T1000 (cell line): Measurements from ENCODE around the gene ODF2L.

Experiments
- DNase-seq: peaks from one replicate; lab custom pipeline; 2025; ENCODE audit warnings: mixed read lengths; lab: John Stamatoyannopoulos, UW

ODF2L gene, protein sequence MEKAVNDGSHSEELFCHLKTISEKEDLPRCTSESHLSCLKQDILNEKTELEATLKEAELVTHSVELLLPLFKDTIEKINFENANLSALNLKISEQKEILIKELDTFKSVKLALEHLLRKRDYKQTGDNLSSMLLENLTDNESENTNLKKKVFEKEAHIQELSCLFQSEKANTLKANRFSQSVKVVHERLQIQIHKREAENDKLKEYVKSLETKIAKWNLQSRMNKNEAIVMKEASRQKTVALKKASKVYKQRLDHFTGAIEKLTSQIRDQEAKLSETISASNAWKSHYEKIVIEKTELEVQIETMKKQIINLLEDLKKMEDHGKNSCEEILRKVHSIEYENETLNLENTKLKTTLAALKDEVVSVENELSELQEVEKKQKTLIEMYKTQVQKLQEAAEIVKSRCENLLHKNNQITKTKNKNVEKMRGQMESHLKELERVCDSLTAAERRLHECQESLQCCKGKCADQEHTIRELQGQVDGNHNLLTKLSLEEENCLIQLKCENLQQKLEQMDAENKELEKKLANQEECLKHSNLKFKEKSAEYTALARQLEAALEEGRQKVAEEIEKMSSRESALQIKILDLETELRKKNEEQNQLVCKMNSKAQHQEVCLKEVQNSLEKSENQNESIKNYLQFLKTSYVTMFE

DNA sequence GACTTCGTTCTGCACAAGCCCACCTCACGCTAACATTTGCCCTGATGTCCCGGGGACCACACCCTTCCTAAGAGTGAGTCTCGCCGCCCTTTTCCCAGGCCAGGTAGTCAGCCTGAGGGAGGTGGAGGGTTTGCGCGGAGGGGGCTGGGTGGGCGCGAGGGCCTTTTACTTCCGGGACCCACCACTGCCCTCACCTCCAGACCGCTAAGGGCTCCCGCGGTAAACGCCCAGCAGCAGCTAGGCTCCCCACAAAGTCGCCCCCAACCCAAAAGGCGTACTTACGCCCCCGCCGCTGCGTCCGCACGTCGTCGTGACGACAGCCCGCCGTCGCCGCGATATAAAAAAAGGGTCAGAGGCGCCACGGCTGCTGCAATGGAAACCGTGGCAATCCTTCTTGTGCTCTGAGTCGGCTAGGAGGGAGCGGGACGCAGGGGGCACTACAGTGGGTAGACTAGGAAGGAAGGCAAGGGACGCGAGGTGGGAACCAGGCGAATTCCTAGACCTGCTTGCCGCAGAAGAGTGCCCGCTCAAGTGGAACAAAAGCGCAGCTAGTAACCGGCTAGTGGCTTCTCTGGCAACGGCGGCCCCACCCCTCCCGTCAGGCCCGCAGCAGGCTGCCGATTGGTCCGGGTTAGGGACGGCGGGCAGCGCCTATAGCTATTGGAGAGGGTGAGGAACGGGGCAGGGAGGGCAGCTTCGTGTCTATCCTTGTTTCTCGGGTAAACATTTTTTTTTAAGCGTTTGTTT, at the start of gene ODF2L:
Gene ODF2L (minus strand): TSS at position 573 of the 747 bp plus-strand sequence. CDS start 9,296 bp downstream, outside the sequence.
- DNase-seq, result peak; percentile 74

DNA sequence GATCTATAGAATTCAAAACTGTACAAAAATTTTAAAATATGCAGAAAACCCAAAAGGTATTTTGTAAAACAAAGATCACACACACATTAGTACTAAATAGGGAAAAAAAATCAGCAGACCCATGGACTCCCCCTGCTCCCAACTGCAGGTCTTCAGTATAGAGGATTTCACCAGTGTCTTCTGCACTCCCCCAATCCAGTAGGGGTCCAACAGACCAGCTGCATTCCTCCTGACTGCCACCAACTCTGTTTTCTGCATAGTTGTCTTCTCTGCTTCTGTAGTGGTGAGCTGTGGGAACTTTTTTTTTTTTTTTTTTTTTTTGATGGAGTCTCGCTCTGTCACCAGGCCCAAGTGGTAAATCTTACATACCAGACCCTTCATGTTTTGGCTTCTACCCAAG, 49.8 kb upstream of the ODF2L start:
- no peak for DNase-seq

DNA sequence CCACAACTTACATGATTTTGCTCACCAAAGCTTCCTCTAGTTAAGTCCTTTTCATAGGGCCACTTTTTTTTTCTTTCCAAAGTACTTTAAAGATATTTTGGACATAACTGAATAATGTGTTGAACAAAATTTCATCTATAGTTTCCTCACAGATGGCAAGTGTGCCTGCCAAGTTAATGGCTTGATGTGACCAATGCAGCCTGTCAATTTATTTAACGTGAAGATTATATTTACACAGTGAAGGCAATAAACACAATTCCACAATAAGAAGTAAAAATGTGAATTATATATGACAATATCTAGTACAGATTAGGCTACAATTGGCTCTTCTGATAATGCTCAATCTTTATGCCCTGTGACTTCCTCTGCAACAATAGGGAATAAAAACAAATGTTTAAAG, 45.9 kb upstream of the ODF2L start:
- no peak for DNase-seq

DNA sequence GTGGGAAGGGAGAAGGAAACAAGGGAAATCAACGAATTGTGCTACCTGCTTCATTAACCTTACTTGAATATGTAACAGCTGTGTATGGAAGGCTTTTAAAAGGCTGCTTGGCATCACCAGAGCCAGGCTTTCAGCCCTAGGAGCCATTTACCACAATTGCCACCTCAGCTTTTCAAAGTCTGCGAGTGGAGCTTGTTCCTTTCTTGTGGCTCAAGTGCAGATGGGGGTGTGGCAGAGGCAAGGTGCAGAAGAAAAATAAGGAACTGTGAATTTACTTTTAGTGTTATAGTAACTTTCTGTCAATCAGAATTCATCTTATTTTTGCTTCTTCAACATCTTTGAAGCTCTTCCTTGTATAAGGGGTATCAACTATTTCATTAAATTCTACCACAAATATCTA, 45.5 kb upstream of the ODF2L start:
- no peak for DNase-seq

DNA sequence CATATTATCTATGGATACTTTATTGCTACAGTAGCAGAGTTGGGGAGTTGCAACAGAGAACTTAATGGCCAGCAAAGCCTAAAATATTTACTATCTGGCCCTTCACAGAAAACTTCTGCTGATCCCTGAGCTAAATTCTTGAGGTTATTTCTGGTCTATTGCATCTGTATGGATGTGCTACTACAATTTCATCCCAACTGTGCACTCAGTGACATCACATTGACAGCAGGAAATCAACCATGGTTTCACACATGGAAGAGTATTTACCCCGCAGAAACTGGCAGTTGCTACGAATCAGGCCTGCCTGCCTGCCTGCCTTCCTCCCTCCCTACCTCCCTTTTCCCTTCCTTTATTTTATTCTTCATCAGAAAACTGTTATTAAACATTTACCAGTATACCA, 39.9 kb upstream of the ODF2L start:
- DNase-seq, result no peak

DNA sequence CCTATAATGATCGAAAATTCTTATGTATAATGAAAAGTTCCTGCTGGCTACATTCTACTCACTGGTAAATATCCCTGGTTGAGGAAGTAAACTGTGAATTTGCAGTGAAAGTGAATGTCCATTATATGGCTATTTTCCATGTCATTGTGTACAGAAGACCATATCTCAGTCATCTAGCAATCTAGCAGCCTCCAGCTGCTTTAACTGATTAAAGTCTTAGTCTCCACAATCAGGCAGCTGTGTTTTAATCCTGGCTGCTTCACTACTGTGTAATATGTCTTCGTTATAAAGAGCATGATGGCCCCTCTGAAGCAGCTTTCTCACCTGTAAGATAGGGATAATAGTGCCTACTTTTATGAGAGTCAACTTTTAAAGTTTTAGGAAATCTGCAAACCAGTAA, 39.2 kb upstream of the ODF2L start:
- no peak for DNase-seq

DNA sequence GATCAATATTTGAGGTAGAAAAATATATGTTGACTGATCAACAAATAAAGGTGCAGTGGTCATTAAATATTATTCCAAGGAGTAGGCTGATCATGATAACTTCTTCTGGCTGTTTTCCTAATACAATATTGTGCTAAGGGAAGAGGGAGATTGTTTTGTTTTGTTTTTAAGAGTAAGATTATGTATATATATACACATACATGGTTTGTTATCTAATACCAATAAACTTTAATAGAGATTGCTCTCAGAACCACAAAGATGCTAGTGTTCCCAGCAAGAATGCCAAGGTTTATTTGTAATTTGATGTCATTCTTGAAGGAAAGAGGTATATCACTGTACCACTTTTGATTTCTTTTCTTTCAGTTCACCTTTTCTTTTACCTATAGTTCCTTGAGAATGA, 37.9 kb upstream of the ODF2L start:
- DNase-seq, result no peak

DNA sequence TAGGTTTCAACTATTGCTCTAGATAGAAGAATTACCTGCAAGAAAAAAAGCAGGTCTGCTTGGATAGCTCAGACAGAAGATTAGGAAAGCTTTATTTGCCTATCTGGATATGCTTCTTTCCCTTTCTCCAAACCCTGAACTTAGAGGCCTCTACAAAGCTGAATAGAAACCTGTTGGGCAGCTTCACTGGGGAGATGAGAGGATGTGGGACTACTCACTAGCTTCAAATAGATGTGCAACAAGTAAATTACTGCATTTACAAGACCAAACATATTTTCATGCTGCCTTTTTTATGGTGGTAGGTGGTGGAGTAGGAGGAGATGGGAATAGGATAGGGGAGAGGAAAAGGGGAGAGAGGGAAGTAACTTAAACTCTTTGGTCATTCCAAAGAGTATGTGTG, 34.3 kb upstream of the ODF2L start:
- DNase-seq, result no peak

DNA sequence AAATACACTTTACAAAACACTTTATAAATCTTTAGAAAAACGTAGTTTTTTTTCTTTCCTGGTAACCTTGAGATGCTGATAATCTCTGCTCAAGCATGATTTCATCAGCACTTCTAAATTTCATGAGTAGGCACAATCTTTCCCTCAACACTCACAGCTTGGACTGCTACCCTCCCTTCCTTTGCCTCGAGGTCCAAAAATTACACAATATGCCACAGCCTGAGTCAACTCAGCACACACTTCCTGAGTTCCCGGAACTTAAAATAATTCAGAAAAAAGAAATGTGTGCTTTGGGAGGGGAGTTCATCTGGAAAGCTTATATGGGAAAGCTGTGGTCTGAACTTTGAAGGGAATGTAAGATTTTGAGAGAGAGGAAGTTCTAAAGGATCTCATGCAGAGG, 33.7 kb upstream of the ODF2L start:
- peak; percentile 55 for DNase-seq

DNA sequence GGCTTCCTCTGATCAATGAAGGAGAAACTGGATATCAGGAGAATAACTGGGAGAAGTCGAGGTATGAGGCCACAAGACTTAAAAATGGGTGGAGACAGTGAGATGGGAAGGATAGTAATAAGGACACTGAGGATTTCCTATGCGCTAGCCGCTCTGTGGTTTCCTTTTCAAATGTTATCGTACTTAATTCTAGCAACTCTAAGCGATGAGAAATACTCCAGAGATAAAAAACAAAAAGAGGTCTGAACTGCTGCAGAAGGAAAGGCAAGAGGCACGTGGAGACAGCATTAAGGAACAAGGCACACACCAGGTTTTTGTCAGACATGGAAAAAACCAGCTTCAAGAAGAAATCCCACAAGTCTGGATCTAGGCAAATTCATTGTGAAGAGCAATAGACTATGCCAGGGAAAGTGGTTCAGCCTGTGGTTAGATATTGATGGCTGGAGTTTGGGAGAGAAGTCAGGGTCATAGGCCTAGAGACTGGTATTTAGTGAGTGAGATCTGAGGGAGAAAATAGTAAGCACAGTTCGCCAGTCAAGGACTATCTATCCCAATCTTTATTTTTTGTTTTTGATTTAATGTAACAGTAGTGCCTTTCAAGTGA, 33.1 kb upstream of the ODF2L start:
- DNase-seq, result no peak

DNA sequence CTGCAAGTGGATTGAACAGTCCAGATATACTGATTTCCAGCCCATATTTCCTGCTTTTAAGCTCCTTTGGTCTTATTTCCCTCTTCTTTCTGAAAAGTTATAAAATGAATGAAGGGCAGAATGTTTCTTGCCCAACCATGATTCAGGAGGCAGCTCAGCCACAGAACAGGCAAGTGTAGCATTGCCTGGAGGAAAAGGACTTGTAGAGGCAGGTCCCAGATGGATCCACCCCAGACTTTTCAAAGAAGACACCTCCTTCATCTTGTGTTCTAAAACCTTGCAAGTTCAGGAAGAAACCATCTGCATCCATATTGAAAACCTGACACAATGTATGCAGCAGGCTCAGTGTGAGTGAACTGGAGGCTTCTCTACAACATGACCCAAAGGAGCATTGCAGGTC, 27.8 kb upstream of the ODF2L start, which contains the start of gene CLCA2:
Gene CLCA2 (plus strand): TSS at position 299 of the 400 bp plus-strand sequence. CDS start 77 bp downstream, at position 376.
- DNase-seq, result no peak

DNA sequence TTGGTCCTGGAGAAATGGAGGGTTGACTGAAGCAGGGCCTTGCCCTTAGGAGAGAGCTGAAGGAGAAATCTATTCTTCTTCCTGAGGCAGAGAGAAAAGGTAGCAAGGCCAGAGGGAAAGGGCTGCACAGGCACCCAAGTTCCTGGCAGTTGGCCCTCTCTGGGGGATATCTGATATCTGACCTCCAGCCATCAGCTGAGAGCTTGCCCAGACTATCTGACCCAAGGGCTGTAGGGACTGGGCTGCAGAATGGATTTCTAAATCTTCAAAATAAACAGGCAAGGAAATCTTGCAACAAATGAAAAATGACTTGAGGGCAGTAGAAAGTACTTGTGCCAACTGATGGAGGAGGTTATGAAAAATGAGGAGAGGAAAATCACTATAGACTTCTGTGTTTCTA, 27.4 kb upstream of the ODF2L start:
- no peak for DNase-seq

DNA sequence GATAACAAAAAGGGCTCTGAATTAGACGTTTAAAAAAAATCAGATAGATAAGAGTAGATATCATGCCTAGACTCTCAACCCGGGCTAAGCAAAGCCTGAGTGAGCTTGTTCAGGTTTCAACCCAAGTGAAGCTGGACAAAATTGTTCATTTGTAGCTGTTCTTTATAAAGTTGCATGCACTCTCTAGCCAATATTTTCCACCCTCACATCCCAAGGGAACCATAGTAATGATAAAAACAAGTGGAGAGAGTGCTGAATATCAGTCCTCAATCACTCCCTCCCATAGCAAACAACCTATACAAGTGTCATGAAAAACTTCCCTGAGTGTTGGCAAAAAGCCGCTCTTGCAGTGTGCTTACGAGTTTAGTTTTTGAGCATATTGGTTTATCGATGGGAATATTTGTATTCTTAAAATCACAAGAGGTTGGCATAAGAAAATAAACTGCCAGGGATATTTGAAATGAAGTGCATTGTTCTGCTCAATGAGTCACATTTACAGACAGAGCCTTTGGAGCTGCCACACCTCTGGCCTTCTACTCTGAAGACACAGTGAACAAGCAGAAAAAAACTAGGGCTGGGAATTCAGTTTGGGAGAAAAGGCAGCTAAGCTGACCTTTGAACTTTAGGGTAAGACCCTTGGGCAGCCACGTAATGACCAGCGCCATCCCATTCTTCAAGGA, 25.6 kb upstream of the ODF2L start:
- no peak for DNase-seq

DNA sequence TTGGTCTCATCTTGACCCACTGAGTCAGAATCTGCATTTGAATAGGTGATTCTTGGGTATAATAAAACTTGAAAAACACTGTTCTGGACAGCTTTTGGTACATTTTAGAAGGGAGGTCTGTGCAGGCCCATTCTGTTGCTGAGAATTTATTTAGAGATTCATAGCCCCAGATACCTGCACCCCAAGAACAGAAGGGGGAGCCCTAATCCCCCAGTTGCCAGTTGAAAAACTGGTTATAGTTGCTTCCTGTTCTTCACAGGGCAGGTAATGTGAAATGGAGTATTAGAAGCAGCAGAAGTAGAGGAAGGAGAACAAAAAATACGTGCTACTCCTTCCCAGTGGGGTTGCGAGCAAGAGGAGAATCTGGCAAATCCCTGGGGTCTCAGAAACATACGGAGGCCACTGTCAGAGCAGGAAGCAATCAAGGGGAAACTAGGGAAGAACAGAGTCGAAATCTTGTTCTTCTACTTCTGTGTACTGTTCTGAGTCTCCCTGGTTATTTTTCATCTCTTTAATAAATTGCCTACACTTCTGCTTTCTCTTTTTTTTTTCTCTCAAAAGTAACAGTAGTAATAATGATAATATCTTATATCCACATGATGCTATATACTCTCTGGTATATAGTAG, 23.3 kb upstream of the ODF2L start:
- no peak for DNase-seq

DNA sequence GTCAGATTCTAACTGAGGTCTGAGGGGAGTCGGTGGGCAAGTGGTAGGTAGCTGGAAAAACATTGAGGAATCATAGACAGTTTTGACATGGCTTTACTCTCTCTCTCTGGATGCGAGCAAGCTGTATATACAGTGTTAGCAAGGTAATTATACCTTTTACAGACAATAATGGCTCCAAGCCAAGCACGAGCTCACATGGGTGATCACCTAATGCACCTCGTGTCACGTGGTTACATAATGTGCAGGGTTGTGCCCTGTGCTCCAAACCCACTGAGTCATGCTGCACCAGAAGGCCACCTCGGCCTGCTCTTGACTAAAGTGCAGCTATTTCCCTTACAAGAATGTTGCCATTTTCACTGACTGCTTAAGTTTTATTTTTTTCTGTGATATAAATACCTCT, 20.2 kb upstream of the ODF2L start:
- DNase-seq, result no peak

DNA sequence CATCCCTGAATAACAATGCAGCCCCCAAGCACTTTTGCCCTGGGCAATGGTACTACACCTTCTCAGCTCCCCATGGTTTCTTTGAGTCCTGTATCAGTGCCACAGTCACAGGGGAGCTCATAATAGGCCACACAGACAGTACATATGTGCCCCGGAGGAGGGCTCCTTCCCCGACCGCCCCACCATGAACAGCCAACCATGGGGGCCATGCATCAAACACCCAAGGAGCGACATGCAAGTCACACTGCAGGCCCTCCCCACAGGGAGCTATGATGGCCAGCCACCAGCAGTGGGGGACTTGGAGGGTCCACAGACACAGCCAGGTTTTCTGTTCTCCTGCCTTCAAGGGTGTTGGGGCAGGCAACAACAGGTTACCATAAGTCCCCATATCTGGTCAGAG, 14.8 kb upstream of the ODF2L start:
- DNase-seq, result no peak

DNA sequence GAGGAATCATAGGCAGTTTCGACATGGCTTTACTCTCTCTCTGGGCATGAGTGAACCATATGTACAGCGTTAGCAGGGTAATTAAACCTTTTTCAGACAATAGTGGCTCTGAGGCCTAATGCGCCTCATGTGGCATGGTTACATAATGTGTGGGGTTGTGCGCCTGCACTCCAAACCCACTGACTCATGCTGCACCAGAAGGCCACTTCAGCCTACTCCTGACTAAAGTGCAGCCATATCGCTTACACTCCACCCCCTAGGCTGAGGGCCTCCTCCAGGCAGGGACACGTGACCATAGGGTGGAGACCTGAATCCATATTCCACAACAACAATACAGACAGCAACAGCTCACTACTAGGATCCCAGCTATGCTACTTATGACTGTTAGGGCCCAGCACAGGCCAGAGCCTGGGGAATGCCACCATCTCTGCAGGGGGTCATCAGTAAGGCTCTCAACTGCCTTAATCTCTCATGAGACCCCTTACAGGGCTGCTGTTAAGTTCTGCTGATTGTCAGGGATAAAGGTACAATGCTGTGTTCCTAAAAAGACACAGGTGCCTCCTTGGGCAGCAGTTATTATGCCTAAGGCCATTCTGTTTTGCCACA, 13.4 kb upstream of the ODF2L start:
- DNase-seq, result no peak

DNA sequence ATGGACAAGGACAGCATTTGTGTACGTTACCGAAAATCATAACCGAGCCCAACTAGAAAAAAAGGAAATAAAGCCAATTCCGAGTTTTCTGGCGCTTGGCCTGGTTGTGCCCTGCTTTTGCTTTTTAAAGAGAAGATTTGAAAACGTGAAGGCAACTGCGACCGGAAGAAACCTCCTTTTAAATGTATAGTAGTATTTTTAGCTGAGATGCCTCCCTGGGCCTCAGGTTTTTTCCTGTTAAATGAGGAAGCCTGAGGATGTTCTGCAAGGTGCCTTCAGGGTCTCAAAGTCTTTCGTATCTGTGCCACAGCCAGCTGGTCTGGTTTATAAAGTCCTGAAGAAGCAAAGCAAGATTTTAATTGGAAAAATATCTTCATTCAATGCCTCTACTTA, 371 bp upstream of the ODF2L start:
- no peak for DNase-seq

DNA sequence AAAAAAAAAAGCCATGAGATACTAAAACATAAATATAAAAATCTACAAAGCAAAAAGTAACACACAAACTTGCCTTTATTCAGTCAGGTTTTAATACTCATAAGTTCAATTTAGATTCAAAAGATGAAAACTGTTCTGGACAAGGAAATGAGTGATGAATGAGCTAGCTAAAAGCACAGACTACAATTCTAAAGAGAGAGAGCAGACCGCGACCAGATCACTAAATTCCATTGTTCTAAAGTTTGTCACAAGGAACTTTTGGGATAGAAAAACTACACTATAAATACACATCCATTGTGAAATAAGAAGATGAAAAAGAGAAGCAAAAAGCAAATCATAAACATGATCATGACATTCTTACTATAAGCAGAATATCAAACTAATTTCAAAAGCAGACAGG, 1.7 kb downstream of the ODF2L start:
- no peak for DNase-seq

DNA sequence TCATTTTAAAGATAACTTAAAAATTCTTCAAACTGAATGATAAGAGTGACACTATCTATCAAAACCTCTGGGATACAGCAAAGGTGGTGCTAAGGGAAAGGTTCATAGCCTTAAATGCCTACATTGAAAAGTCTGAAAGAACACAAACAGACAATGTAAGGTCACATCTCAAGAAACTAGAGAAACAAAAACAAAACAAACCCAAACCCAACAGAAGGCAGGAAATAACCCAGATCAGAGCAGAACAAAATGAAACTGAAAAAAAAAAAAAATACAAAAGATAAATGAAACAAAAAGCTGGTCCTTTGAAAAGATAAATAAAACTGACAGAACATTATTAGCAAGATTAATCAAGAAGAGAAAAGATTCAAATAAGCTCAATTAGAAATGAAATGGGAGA, 6.8 kb downstream of the ODF2L start:
- DNase-seq, result no peak

DNA sequence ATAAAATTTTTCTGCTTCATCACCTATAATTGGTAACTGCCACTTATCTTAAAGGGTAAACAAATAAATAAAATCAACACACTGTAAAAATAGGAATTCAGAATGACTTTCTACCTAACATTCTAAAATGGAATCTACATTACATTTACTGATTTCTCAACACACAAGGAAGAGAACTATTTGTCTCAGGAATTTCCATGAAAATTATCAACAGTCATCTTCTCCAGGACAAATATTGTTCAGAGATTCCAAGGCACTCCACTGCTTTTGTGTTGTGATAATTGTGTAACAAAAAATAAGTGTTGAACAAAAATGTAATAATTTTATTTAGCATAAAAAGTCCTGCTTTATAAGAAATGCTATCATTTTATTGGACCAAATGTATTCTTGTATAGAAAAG, 7.3 kb downstream of the ODF2L start:
- no peak for DNase-seq
